HuH-7.5 (cell line): Measurements from ENCODE around the gene ATXN10.
A peak's percentile ranks its signal among the peaks of the same experiment; 100 is the strongest.
"Not testable (repeated sequence)": the region's sequence is repeated elsewhere in the genome, so short reads cannot be mapped to it uniquely, and the experiment has no call there.

Experiments used
- DNase-seq: peaks from one replicate; pipeline ENCODE4 v3.0.0; 2011; ENCODE audit warnings: low spot score

ATXN10 gene, protein sequence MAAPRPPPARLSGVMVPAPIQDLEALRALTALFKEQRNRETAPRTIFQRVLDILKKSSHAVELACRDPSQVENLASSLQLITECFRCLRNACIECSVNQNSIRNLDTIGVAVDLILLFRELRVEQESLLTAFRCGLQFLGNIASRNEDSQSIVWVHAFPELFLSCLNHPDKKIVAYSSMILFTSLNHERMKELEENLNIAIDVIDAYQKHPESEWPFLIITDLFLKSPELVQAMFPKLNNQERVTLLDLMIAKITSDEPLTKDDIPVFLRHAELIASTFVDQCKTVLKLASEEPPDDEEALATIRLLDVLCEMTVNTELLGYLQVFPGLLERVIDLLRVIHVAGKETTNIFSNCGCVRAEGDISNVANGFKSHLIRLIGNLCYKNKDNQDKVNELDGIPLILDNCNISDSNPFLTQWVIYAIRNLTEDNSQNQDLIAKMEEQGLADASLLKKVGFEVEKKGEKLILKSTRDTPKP

DNA sequence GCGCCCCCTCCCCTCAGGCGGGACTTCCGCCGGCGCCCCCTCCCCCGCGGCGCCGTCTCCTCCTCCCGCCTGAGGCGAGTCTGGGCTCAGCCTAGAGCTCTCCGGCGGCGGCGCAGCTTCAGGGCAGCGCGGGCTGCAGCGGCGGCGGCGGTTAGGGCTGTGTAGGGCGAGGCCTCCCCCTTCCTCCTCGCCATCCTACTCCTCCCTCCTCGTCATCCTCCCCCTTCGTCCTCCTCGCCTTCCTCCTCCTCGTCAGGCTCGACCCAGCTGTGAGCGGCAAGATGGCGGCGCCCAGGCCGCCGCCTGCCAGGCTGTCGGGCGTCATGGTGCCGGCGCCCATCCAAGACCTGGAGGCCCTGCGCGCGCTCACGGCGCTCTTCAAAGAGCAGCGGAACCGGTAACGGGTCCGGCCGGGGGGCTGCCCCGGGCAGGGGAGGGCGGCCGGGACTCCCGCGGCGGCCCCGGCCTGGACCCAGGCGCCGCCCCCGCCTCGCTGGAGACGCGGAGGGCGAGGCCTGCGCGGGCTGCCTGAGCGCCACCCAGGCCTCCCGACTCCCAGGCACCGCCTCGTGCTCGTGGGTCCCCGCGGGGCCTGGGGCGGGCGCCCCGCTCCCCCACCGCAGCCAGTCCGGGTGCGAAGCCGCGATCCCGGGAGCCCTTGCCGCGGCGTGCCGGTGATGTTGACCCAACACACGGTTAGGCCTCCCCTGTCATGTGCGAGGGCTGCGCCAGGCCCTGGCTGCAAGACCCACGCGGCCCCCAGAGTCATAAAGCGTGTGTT is at the start of gene ATXN10:
ATXN10 (plus strand) TSS at position 52 of the 781 bp plus-strand sequence; CDS start at position 282, 230 bp downstream.
- peak; percentile 60 for DNase-seq

- DNase-seq: no peak
Measured at GRCh38 chr22:45621836-45622600, 49.6 kb upstream of the ATXN10 start.

DNA sequence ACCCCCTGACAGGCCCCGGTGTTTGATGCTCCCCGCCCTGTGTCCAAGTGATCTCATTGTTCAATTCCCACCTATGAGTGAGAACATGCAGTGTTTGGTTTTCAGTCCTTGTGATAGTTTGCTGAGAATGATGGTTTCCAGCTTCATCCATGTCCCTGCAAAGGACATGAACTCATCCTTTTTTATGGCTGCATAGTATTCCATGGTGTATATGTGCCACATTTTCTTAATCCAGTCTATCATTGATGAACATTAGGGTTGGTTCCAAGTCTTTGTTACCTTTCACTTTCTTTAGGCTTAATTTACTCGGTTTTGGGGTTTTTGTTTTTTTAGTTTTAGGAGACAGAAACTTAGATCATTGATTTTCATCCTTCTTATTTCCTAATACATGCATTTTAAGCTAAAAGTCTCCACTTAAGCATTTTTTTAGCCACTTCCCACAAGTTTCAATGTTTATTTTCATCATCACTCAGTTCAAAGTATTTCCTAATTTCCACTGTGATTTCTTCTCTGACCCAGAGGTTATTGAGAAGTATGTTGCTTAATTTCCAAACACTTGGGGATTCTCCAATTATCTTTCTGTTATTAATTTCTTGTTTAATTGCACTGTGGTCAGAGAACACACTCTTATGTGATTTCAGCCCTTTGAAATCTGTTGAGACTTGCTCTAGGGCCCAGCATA is 48.0 kb upstream of the ATXN10 start:
- DNase-seq: not testable (repeated sequence)

DNA sequence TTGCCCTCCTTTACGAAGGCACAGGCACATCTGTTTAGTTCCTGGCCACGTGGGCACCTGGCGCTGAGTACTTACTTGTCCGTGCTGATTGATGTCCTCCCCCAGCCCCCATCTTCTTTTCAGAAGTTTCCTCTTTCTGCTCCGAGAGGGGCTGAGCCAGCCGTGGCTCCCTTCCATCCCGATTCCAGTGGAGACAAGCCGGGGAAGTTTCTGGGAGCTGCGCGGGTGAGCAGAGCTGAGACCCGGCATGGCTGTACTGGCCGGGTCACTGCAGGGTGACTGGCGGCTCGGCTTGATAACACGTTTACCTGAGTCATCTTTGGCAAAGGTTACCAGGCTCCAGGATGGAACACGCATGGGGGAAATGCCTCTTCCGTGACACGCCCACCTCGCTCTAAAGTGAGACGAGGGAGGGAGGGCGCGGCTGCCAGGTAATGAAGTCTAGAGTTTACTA is 45.4 kb upstream of the ATXN10 start:
- DNase-seq: no peak

- DNase-seq: no peak
Measured at GRCh38 chr22:45627489-45628233, 44.0 kb upstream of the ATXN10 start.

DNA sequence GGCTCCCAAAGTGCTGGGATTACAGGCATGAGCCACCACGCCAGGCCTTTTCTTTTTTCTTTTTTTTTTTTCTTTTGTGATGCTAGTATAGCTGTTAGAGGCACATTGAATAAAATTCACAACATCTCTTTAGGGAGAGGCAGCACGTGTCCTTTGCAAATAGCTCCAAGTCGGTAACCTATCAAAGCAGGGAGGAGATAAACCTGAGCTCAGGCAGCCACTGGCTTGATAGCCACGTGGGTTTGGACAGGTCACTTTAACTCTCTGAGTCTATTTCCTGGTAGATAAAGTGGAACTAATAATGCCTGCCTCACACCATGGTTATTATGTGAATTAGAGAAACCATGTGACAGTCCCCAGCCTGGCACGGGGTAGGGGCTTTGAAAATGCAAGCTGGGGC is 43.1 kb upstream of the ATXN10 start:
- no peak for DNase-seq

- no peak for DNase-seq
Measured at GRCh38 chr22:45629469-45630089, 42.1 kb upstream of the ATXN10 start.

GRCh38 chr22:45630436-45630835 is 41.2 kb upstream of the ATXN10 start:
- no peak for DNase-seq

DNA sequence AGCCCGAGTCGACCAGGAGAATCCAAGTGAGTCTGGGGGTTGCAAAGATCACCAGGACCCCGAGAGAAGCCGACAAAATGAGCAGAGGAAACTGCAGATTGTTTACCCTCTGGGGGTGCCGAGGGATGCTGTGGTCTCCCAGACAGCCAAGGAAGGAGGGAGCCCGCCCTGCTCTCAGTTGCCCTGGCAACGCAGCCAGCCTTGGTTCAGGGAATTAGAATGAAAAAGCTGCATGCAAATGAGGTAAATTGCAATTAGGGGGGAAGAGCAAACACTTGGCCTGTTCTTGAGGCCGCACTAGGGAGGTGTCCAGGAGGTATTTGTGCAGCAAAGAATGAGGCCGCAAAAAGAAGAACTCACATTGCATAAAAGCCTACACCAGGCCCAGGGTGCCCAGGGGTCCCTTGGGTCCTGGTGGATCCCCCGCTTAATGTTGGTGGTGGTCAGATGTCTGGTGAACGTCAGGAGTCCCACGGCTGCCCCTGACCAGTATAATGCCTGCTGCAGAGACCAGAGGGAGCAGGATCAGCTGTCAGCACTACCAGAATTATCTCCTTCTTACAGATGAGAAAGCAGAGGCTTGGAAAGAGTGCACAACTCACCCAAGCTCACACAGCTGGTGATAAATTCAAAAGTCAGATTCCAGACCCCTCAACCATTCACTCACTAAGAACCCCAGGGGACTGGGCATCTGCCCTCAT is 40.3 kb upstream of the ATXN10 start:
- DNase-seq: no peak

DNA sequence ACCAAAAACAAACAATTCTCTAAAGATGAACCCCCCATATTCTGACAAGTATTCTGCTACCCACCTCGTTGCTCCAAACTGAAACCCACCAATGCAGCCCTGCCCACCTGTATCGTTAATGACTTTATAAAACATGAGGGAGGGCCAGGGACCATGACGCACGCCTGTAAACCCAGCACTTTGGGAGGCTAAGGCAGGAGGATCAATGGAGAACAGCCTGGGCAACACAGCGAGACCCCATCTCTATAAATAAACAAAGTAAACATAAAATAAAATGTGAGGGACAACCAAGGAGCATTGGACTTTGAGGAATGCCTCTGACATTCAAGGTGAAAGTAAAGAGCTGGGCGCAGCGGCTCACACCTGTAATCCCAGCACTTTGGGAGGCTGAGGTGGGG is 39.8 kb upstream of the ATXN10 start:
- no peak for DNase-seq

DNA sequence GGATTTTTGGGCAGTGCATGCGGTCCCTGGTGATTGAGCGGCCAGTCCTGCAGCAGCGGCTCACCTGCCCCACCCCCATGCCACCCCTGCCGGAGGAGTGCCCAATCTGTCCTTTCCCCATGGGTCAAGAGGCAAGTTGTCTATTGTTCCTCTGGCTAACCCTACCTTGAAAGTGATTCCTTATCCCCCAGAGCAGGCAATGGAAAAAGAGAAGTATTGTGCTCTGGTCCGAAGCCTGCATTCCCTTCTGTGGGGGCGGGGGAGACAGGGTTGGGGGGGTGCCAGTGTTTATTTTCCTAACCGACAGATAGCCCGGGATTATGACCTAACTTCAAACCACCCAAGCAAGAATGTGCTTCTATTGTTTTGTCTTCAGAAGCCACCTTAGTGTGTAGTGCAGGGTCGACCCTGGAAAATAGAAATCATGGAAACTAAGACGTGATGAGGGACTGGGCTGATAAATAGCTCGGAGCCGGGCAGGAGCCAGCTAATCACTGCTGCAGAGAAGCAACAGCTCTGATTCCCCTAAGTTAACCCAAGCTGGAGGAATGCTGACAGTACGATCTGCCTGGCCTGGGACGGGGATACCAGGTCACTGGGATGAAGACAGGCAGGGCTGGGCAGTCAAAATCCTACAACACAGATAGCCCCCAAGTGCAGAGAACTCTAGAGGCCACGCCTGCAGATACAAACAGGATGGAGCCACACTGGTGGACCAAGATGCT is 38.7 kb upstream of the ATXN10 start:
- no peak for DNase-seq

DNA sequence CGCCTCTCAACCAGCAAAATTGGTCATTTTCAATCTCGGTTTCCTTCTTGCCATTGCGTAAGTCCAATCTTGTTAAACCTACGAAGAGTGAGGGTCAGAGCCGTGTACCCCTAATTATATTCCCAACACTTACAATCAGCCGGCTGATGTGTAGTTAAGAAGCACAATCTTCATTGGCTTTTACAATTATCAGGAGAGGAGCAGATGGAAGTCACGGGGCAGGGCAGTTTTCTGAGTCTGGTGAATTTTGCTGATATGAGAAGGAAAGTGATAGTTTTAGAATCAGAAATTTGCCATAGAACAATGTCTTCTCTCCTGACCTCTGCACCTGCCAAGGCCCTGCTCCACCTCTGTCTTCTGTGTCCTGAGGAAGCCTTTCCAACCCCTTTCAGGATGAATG is 35.0 kb upstream of the ATXN10 start:
- DNase-seq: no peak

- no peak for DNase-seq
Measured at GRCh38 chr22:45638197-45638596, 33.4 kb upstream of the ATXN10 start.

DNA sequence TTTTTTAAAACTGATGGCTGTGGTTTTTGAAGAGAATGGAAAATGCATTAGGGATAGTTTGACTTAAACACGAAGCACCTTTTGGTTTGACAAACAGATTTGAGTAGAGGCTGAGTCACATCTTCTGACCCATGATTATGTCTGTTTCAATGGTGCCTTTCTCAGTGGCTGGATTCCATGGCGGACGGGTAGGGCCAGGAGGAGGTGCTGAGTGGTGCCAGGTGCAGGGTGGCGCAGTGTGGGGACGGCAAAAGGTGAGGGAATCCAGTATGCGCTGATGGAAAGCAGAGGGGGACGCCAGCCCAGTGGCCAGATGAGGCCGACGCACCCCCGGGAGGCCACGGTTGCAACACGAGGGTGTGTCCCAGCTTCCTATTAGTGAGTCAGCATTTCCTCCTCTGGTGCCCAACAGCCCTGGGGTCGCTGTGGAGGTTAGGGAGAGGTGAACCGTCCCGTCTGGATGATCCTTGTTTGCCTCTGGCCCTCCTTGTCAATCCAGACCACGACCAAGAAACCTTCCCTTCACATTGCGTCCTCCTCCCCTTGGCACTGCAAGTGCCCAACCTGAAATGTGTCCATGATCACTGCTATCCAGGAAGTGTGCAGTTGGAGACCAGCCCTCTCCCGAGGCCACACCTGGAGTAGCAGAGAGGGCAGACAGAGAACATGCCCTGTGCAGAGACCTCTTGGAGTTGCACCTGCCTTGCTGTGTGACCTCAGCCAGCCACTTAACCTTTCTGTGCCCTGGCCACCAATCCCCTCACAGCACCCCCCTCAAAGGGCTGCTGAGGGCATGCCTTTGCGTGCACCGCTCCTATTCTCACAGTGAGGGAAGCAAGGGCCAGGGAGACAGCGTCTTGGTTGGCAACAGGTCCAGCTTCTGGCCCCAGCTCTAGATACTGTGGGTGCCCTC is 32.5 kb upstream of the ATXN10 start:
- peak; percentile 43 for DNase-seq

GRCh38 chr22:45639747-45640102 is 31.9 kb upstream of the ATXN10 start:
- DNase-seq: no peak

GRCh38 chr22:45640291-45640940 is 31.2 kb upstream of the ATXN10 start:
- DNase-seq: no peak

DNA sequence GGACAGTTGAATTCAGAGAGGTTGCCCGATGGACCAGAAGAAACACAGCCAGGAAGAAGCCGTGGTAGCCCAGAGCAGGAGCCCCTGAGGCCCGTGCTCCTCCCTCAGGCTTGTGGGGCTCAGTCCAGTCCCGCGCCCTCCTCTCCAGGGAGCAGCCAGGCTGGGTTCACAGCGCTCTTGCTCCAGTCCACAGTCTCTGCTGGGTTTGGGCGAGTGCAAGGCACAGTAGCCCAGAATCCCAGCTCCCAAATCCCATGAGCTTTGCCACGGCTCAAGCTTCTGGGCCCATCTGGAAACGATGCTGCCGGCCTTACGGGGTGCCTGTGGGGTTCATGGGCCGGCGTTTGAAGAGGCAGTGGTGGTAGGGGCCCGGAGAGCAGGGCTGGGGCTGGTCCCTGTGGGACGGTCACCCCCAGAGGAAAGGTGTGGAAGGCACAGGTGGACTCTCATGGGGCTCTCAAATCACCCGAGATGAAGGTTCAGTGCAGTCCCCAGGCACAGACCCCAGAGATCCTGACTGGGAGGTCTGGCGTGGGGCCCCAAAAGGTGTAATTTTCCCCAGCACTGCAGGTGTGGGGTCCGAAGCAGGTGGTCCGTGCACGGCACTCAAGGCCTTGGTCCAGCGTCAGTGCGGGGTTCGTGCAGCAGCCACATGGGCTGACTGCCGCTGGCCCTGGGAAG is 30.6 kb upstream of the ATXN10 start:
- no peak for DNase-seq
